GM19455 (cell line): ENCODE results near the gene PNCK.

Experiments used
- ATAC-seq: cut with Tn5 transposase; IDR thresholded peaks from one replicate; pipeline ENCODE4 v1.9.1; 2021; ENCODE audit not compliant: unreplicated experiment

The PNCK gene

GRCh38 chrX:153642051-153642654 lies 31.5 kb downstream of the PNCK start:
- ATAC-seq, result no peak

- ATAC-seq, result no peak
Measured at GRCh38 chrX:153641627-153642026, 32.0 kb downstream of the PNCK start.

GRCh38 chrX:153640736-153641575 lies 32.7 kb downstream of the PNCK start:
- no peak for ATAC-seq

- ATAC-seq, result no peak
Measured at GRCh38 chrX:153640045-153640686, 33.4 kb downstream of the PNCK start.

- no peak for ATAC-seq
Measured at GRCh38 chrX:153639177-153640044, 34.2 kb downstream of the PNCK start.

- no peak for ATAC-seq
Measured at GRCh38 chrX:153638436-153639176, 35.0 kb downstream of the PNCK start.

GRCh38 chrX:153638041-153638371 lies 35.6 kb downstream of the PNCK start:
- ATAC-seq, result no peak

- ATAC-seq, result no peak
Measured at GRCh38 chrX:153637121-153638040, 36.2 kb downstream of the PNCK start.

- ATAC-seq, result no peak
Measured at GRCh38 chrX:153636716-153637115, 36.9 kb downstream of the PNCK start.

GRCh38 chrX:153635788-153636668 lies 37.6 kb downstream of the PNCK start:
- ATAC-seq, result no peak

- ATAC-seq, result no peak
Measured at GRCh38 chrX:153635388-153635787, 38.2 kb downstream of the PNCK start.

- no peak for ATAC-seq
Measured at GRCh38 chrX:153634832-153635231, 38.8 kb downstream of the PNCK start.

GRCh38 chrX:153634236-153634635 lies 39.4 kb downstream of the PNCK start:
- no peak for ATAC-seq

GRCh38 chrX:153633607-153634180 lies 39.9 kb downstream of the PNCK start:
- ATAC-seq, result no peak

GRCh38 chrX:153633048-153633447 lies 40.6 kb downstream of the PNCK start:
- ATAC-seq, result no peak

GRCh38 chrX:153632595-153632946 lies 41.0 kb downstream of the PNCK start:
- ATAC-seq, result no peak

- ATAC-seq, result no peak
Measured at GRCh38 chrX:153631907-153632594, 41.6 kb downstream of the PNCK start.

- no peak for ATAC-seq
Measured at GRCh38 chrX:153631346-153631745, 42.3 kb downstream of the PNCK start.
